Stimulated activated CD4-positive, alpha-beta T cell treated with anti-CD3 and anti-CD28 coated beads, Interleukin-4, amount 100 ng/mL, for 24 hours (primary cell): Measurements from ENCODE around the gene PHF12.
A peak's percentile ranks its signal among the peaks of the same experiment; 100 is the strongest.
"Not testable (repeated sequence)": the region's sequence is repeated elsewhere in the genome, so short reads cannot be mapped to it uniquely, and the experiment has no call there.

ENCODE experiments used
- DNase-seq: peaks from one replicate; pipeline ENCODE4 v3.0.0-alpha.2; 2020

PHF12 gene

DNA sequence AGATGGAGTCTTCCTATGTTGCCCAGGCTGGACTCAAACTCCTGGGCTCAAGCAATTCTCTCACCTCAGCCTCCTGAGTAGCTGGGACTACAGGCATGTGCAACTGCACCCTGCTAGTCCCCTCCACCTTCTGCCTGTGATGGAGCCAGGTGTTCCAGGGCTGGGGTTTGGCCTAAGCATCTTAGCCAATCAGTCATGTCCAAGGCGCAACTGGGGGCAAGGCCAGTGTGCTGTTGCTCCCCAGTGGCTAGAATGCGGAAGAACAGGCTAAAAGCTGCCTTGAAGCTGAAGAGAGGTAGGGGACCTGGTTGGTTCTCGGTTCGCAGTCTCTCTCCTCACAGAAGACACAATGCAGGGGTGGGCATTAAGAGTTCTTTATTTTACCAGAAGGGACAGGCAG, 72.3 kb downstream of the PHF12 start:
- DNase-seq: no peak

- no peak for DNase-seq
Observed at GRCh38 chr17:28878158-28878910, 73.0 kb downstream of the PHF12 start.

DNA sequence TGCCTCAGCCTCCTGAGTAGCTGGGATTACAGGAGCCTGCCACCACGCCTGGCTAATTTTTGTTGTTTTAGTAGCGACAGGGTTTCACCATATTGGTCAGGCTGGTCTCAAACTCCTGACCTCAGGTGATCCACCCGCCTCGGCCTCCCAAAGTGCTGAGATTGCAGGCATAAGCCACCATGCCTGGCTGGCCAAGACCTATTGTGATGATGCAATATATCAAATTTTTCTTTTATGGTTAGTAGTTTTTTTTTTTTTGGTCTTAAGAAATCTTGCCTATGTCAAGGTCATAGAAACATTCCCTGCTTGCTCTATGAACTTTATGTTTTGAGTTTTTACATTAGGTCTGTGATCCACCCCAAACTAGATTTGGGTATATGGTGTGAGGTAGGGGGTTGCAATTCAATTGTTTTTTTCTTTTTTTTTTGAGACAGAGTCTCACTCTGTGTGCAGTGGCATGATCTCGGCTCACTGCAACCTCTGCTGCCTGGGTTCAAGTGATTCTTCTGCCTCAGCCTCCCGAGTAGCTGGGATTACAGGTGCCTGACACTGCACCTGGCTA, 74.1 kb downstream of the PHF12 start:
- not testable (repeated sequence) for DNase-seq

GRCh38 chr17:28875848-28876550, 75.3 kb downstream of the PHF12 start:
- no peak for DNase-seq

DNA sequence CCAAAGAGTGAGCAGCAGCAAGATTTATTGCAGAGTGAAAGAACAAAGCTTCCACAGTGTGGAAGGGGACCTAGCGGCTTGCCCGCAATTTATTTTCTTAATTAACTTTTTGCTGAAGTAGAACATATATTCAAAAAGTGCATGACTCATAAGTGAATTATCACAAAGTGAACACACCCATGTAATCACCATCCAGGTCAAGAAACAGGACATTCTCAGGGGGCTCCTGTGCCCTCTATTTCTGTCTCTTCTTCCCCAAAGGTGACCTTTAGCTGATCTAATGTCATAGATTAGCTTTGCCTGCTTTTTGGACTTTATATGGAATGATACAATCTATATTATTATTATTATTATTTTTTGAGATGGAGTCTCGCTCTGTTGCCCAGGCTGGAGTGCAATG, 76.6 kb downstream of the PHF12 start:
- DNase-seq: no peak

DNA sequence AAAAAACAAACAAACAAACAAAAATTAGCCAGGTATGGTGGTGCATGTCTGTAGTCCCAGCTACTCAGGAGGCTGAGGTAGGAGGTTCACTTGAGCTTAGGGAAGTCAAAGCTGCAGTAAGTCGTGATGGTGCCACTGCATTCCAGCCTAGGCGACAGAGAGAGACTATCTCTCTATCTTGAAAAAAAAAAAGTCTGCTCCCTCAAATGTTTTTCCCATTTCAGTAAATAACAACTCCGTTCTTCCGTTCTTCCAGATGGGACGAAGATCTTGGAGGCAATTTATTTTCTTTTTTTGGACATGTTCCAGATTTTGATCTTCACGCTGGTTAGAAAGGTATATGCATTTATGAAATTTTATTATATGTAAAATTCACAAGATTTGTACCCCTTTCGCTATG, 77.5 kb downstream of the PHF12 start:
- DNase-seq: no peak

GRCh38 chr17:28871056-28871579, 80.2 kb downstream of the PHF12 start:
- peak; percentile 31 for DNase-seq

DNA sequence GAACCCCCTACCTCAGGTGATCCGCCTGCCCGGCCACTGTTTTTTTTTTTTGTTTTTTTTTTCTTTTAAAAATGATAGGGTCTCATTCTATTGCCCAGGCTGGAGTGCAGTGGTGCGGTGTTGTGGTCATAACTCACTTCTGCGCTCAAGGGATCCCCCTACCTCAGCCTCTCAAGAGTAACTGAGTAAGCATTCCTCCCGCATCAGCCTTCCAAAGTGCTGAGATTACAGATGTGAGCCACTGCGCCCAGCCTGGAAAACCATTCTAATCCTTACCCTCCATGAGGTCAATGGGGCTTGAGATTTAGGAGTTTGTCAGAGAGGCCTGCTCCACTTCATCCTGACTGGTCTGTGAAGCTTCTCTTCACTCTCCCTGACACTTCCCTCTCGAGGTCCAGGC, 84.0 kb downstream of the PHF12 start:
- DNase-seq: no peak

DNA sequence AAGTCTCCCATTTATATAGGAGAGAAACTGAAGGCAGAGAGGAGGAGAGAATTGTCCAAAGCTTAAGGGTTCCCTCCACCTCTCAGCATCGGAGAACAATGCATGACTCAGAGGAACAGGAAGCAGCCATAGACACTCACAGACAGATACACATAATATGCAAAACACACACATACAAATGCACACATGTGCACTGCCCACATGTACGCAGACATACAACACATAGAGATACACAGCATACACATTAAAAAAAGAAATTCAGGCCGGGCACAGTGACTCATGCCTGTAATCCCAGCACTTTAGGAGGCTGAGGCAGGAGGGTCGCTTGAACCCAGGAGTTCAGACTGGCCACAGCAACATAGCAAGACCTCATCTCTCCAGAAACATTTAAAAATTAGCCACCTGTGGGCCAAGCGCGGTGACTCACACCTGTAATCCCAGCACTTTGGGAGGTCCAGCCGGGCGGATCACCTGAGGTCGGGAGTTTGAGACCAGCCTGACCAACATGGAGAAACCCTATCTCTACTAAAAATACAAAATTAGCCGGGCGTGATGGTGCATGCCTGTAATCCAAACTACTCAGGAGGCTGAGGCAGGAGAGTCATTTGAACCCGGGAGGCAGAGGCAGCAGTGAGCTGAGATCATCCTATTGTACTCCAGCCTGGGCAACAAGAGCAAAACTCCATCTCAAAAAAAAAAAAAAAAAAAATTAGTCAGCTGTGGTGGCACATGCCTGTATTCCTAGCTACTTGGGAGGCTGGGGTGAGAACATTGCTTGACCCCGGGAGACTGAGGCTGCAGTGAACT, 85.2 kb downstream of the PHF12 start:
- DNase-seq: no peak

GRCh38 chr17:28864991-28865849, 86.1 kb downstream of the PHF12 start:
- DNase-seq: no peak

- DNase-seq: no peak
Observed at GRCh38 chr17:28863953-28864352, 87.4 kb downstream of the PHF12 start.

- no peak for DNase-seq
Observed at GRCh38 chr17:28862561-28862960, 88.8 kb downstream of the PHF12 start.

DNA sequence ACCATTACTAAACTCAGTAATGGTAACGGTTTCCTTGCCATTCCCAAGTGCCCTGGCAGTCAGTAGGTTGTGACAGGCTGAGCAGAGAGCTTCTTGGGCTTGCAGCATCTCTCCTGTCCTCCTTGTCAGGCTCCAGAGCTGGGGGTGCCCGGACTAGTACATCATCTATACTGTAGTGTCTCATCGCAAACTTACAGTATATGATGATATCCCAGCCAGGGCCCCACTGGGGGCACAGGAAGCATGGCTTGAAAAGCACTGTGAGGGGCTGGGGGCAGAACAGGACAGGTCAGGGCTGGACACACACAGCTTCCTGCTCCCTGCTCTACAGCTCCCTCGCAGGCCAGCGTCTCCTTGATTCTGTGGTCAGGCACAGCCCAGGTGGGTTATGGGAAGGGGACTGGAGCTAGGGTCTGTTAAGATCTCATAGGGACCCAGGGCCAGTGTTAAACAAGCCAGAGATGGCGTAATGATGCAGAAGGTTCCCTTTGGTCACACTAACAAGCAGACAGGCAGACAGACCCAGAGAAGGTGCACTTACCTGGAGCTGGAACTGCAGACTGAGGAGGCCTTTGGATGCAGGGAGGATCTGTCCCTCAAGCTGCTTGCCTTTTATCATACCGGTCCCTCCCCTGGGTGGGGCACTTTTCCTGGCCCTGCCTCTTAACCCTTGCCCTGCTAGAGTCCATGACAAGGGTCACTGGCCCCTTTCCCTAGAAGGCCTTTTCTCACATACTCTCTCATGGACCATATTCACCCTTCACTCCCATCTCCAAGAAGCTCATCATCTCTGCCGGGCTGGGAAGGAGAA, 89.7 kb downstream of the PHF12 start:
- DNase-seq: no peak

DNA sequence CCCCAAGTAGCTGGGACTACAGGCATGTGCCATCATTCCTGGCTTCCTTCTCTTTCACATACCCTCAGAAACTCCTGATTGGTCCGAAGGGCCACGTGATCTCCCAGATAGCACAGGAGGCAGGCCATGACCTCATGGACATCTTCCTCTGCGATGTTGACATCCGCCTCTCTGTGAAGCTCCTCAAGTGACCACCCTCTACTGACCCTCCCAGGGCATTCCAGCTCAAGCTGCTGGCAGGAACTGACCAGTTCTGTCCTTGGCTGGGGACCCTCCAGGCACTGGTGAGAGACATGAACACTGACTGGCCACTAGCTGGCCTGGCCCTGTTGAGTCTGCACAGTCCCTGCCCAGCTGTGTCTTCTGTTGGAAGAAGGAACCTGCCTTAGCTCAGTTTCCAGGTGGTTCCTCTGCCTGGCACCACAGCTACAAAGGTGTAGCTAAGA, 90.9 kb downstream of the PHF12 start:
- no peak for DNase-seq

DNA sequence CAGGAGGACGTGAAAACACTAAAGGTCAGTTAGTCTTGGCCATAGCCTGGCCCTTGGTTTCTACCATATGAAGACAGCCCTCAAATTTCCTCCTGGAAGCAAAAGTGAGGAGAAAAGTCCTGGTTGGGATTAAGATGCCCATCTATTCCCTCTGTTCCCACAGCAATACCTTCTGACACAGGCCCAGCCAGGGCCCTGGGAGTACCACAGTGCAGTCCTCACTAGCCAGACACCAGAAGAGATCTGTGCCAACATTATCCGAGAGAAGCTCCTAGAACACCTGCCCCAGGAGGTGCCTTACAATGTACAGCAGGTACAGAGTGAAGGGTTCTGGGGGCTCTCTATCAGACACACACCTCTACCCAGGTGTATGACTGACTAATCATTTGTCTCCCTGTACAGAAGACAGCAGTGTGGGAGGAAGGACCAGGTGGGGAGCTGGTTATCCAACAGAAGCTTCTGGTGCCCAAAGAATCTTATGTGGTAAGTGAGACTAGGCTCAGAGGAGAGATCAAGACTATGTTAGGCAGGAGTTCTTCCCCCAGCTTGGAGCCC, 92.4 kb downstream of the PHF12 start:
- no peak for DNase-seq

GRCh38 chr17:28857905-28858800, 93.2 kb downstream of the PHF12 start:
- no peak for DNase-seq

DNA sequence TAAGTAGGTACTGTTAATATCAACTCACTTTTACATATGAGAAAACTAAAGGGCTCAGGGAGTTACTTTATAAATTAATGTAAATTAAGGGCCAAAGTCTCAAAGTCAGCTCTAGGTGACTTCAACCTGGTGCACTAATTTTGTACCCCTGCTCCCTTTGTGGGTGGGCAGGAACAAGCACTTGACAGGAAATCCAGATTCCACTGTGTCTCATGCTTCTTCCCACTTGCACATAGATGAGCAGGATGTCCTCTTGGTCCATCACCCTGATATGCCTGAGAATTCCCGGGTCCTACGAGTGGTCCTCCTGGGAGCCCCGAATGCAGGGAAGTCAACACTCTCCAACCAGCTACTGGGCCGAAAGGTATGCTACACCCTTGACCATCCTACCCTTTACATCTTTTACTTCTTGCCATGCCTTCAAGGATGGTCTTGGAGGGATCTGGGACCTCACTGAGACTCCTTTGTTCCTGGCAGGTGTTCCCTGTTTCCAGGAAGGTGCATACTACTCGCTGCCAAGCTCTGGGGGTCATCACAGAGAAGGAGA, 95.2 kb downstream of the PHF12 start:
- DNase-seq: no peak

GRCh38 chr17:28855336-28855679, 96.0 kb downstream of the PHF12 start:
- no peak for DNase-seq
